H9 (cell line): Measurements from ENCODE around the gene ACTR10. TPM values are rescaled to one million over a fixed set of nuclear protein-coding genes. Genes with fewer than 3 reads are reported as not detected.

Experiments used
- DNase-seq: peaks from one replicate; pipeline ENCODE4 v3.0.0-alpha.2; 2017
- H2AFZ ChIP-seq: one replicate; pipeline ENCODE4 v1.6.1; 2013; ENCODE audit warnings: mild to moderate bottlenecking, low read length, control low read depth, moderate library complexity
- H2AK5ac ChIP-seq: 2 replicates; pipeline ENCODE4 v1.6.1; 2013; ENCODE audit warnings: low read length, control low read depth, mixed read lengths; ENCODE audit not compliant: insufficient read length
- H2BK120ac ChIP-seq: one replicate; pipeline ENCODE4 v1.6.1; 2013; ENCODE audit warnings: low read depth, mild to moderate bottlenecking, low read length, control low read depth, inconsistent platforms; ENCODE audit not compliant: poor library complexity, severe bottlenecking
- H2BK12ac ChIP-seq: 2 replicates; pipeline ENCODE4 v1.6.1; 2013; ENCODE audit warnings: low read length, control low read depth, mixed read lengths, low read depth; ENCODE audit not compliant: insufficient read length
- H2BK15ac ChIP-seq: 2 replicates; pipeline ENCODE4 v1.6.1; 2013; ENCODE audit warnings: low read depth, low read length, control low read depth
- H2BK20ac ChIP-seq: one replicate; pipeline ENCODE4 v1.6.1; 2013; ENCODE audit warnings: low read depth, mild to moderate bottlenecking, low read length, control low read depth, inconsistent platforms; ENCODE audit not compliant: poor library complexity, severe bottlenecking
- H2BK5ac ChIP-seq: 2 replicates; pipeline ENCODE4 v1.6.1; 2013; ENCODE audit warnings: low read length, control low read depth, mixed read lengths; ENCODE audit not compliant: insufficient read length
- H3K14ac ChIP-seq: 2 replicates; pipeline ENCODE4 v1.6.1; 2013; ENCODE audit warnings: low read length, control low read depth; ENCODE audit not compliant: insufficient read depth
- H3K18ac ChIP-seq: 2 replicates; pipeline ENCODE4 v1.6.1; 2013; ENCODE audit warnings: low read depth, mild to moderate bottlenecking, mixed read lengths, low read length, control low read depth; ENCODE audit not compliant: insufficient read length
- H3K23ac ChIP-seq: 2 replicates; pipeline ENCODE4 v1.6.1; 2013; ENCODE audit warnings: low read length, control low read depth, mixed read lengths, low read depth; ENCODE audit not compliant: insufficient read length
- H3K23me2 ChIP-seq: 2 replicates; pipeline ENCODE4 v1.6.1; 2013; ENCODE audit warnings: low read depth, mild to moderate bottlenecking, mixed read lengths, low read length, control low read depth; ENCODE audit not compliant: insufficient read length, poor library complexity, severe bottlenecking
- H3K27ac ChIP-seq: 2 replicates; pipeline ENCODE4 v1.5.1; 2013; ENCODE audit warnings: low read length, control low read depth, mixed read lengths, low read depth; ENCODE audit not compliant: insufficient read length
- H3K27me3 ChIP-seq: 2 replicates; pipeline ENCODE4 v1.6.1; 2013; ENCODE audit warnings: low read length, control low read depth, inconsistent platforms; ENCODE audit not compliant: insufficient read depth
- H3K4ac ChIP-seq: 2 replicates; pipeline ENCODE4 v1.6.1; 2013; ENCODE audit warnings: low read depth, mild to moderate bottlenecking, control low read depth, inconsistent platforms, low read length, moderate library complexity
- H3K4me1 ChIP-seq: 2 replicates; pipeline ENCODE4 v1.6.1; 2013; ENCODE audit warnings: low read length, control low read depth, inconsistent platforms; ENCODE audit not compliant: insufficient read depth
- H3K4me2 ChIP-seq: 2 replicates; pipeline ENCODE4 v1.6.1; 2013; ENCODE audit warnings: low read length, control low read depth, mixed read lengths; ENCODE audit not compliant: insufficient read length, insufficient read depth
- H3K56ac ChIP-seq: 2 replicates; pipeline ENCODE4 v1.6.1; 2013; ENCODE audit warnings: low read depth, mild to moderate bottlenecking, mixed read lengths, low read length, control low read depth; ENCODE audit not compliant: insufficient read length
- H3K79me1 ChIP-seq: 2 replicates; pipeline ENCODE4 v1.6.1; 2013; ENCODE audit warnings: low read depth, mild to moderate bottlenecking, moderate library complexity, low read length, control low read depth, inconsistent platforms; ENCODE audit not compliant: insufficient read depth, poor library complexity, severe bottlenecking
- H3K79me2 ChIP-seq: 2 replicates; pipeline ENCODE4 v1.6.1; 2013; ENCODE audit warnings: low read length, control low read depth, inconsistent platforms; ENCODE audit not compliant: insufficient read depth
- H3K9ac ChIP-seq: 2 replicates; pipeline ENCODE4 v1.6.1; 2013; ENCODE audit warnings: low read length, control low read depth, mixed read lengths; ENCODE audit not compliant: insufficient read length; ENCODE audit errors: extremely low read depth
- H3K9me3 ChIP-seq: one replicate; pipeline ENCODE4 v1.6.1; 2013; ENCODE audit warnings: low read depth, low read length, inconsistent platforms; ENCODE audit not compliant: control insufficient read depth
- H3T11ph ChIP-seq: one replicate; pipeline ENCODE4 v1.6.1; 2013; ENCODE audit warnings: mild to moderate bottlenecking, low read length, control low read depth, inconsistent platforms
- H4K20me1 ChIP-seq: one replicate; pipeline ENCODE4 v1.6.1; 2013; ENCODE audit not compliant: control insufficient read depth, insufficient read length, insufficient read depth
- H4K5ac ChIP-seq: 2 replicates; pipeline ENCODE4 v1.6.1; 2013; ENCODE audit warnings: low read depth, mild to moderate bottlenecking, mixed read lengths, low read length, control low read depth; ENCODE audit not compliant: insufficient read length
- H4K8ac ChIP-seq: replicated peaks from 2 replicates; pipeline ENCODE4 v1.6.1; 2013; ENCODE audit warnings: low read length, control low read depth, mixed read lengths, low read depth; ENCODE audit not compliant: insufficient read length
- H4K91ac ChIP-seq: 2 replicates; pipeline ENCODE4 v1.6.1; 2013; ENCODE audit warnings: low read depth, mild to moderate bottlenecking, moderate library complexity, mixed read lengths, low read length, control low read depth; ENCODE audit not compliant: insufficient read length
- H3K27ac Mint-ChIP-seq, 3 experiments: 2 replicates in 2 of 3; 3 replicates in 1 of 3; pipeline ENCODE4 v1.8.0; 2020 to 2021; ENCODE audit warnings: mixed read lengths in 3 of 3, mild to moderate bottlenecking in 1 of 3, moderate library complexity in 1 of 3
- H3K27me3 Mint-ChIP-seq: 2 replicates; pipeline ENCODE4 v1.8.0; 2021; ENCODE audit warnings: low read depth, mild to moderate bottlenecking, moderate library complexity, mixed read lengths
- H3K36me3 Mint-ChIP-seq, 3 experiments: 2 replicates in 2 of 3; 3 replicates in 1 of 3; pipeline ENCODE4 v1.8.0; 2020 to 2021; ENCODE audit warnings: low read depth in 3 of 3, mixed read lengths in 3 of 3; ENCODE audit not compliant: insufficient read depth in 1 of 3
- H3K4me1 Mint-ChIP-seq, 2 experiments: 2 replicates each; pipeline ENCODE4 v1.8.0; 2020; ENCODE audit warnings: mixed read lengths in 2 of 2
- H3K4me3 Mint-ChIP-seq, 2 experiments: 2 replicates in 1 of 2; 3 replicates in 1 of 2; pipeline ENCODE4 v1.8.0; 2020 to 2021; ENCODE audit warnings: mild to moderate bottlenecking in 2 of 2, mixed read lengths in 2 of 2, moderate library complexity in 1 of 2
- H3K9me3 Mint-ChIP-seq, 2 experiments: 2 replicates in 1 of 2; 3 replicates in 1 of 2; pipeline ENCODE4 v1.8.0; 2020; ENCODE audit warnings: mild to moderate bottlenecking in 2 of 2, mixed read lengths in 2 of 2, moderate library complexity in 1 of 2
- WGBS: extraction: QIAGEN DNeasy Blood & Tissue Kit; methylation state at CpG from one replicate; pipeline ENCODE4 v1.1.7; 2013; ENCODE audit warnings: missing lambda C conversion rate, low lambda C conversion rate, mixed read lengths; ENCODE audit not compliant: insufficient read length; ENCODE audit errors: extremely low coverage; 5-methylcytosine and 5-hydroxymethylcytosine counted together
- total RNA-seq: library from RNA; stranded (reverse); gene quantifications from 2 replicates; pipeline ENCODE4 v1.2.1, GENCODE V29; 2021
- TF ChIP-seq, protein P1 (sequence below): fragments of 200-600 bp; sonication (generic); conservative IDR thresholded peaks from 3 replicates; pipeline ENCODE4 v1.8.0; 2021; ENCODE audit warnings: antibody characterized with exemption, mild to moderate bottlenecking

Gene ACTR10
- total RNA-seq, 1 experiment from 2014 or later, result 41.0 TPM

DNA sequence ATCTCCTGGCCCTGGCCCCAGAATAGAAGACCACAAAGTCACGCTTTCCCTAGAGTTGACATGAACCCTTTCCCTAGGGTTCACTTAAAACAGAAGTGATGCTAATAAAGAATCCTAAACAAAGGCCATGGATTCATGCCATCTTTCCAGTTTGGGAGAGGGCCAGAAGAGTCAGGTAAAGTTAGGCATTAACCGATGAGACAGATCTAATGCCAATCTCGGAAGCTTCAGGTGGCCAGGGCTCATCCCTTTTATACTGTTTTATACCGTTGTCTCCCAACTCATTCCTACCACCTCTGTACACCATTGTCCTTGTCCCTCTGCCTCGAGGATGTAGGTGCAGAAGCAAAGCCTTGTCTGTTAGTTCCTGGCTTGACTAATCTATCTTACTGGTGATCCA lies 22.8 kb upstream of the ACTR10 start:
- TF ChIP-seq, protein P1, sequence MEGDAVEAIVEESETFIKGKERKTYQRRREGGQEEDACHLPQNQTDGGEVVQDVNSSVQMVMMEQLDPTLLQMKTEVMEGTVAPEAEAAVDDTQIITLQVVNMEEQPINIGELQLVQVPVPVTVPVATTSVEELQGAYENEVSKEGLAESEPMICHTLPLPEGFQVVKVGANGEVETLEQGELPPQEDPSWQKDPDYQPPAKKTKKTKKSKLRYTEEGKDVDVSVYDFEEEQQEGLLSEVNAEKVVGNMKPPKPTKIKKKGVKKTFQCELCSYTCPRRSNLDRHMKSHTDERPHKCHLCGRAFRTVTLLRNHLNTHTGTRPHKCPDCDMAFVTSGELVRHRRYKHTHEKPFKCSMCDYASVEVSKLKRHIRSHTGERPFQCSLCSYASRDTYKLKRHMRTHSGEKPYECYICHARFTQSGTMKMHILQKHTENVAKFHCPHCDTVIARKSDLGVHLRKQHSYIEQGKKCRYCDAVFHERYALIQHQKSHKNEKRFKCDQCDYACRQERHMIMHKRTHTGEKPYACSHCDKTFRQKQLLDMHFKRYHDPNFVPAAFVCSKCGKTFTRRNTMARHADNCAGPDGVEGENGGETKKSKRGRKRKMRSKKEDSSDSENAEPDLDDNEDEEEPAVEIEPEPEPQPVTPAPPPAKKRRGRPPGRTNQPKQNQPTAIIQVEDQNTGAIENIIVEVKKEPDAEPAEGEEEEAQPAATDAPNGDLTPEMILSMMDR, result no peak
- Histone ChIP-seq H4K5ac (no peak overlapping the region), H2AFZ (no peak overlapping the region), H3T11ph (no peak overlapping the region), H2BK120ac (no peak overlapping the region), H3K14ac (no peak overlapping the region), H3K27me3 (no peaks in the 10 kb centered on the region), H2AK5ac (no peak overlapping the region), H2BK12ac (no peak overlapping the region), H4K91ac (no peak overlapping the region), H4K8ac (no peak overlapping the region), H3K56ac (no peak overlapping the region), H3K9me3 (no peaks in the 10 kb centered on the region), H3K4me1 (no peaks in the 10 kb centered on the region), H3K4me2 (no peak overlapping the region), H3K27ac (no peak overlapping the region), H2BK20ac (no peak overlapping the region), H3K79me1 (no peaks in the 10 kb centered on the region), H3K23me2 (no peaks in the 10 kb centered on the region), H3K18ac (no peak overlapping the region), H3K4ac (no peak overlapping the region), H2BK5ac (no peak overlapping the region), H4K20me1 (no peaks in the 10 kb centered on the region), H3K23ac (no peak overlapping the region), H3K79me2 (no peaks in the 10 kb centered on the region), H3K9ac (no peak overlapping the region), H2BK15ac (no peak overlapping the region)
- no peaks in the 10 kb centered on the region; the same call in 1 of the 2 replicates for H3K27me3 Mint-ChIP-seq
- no peak overlapping the region for H3K4me3 Mint-ChIP-seq
- no peak for DNase-seq
- no peaks in the 10 kb centered on the region for H3K9me3 Mint-ChIP-seq
- peaks cover 0 to 6% of the 10 kb centered on the region in 2 experiments; a peak in 1 of 4 replicates for H3K4me1 Mint-ChIP-seq
- no peaks in the 10 kb centered on the region for H3K36me3 Mint-ChIP-seq
- H3K27ac Mint-ChIP-seq, result no peak overlapping the region; a peak in 1 of 7 replicates
- WGBS, result no CpG with 5 or more reads among the region's 5 CpGs
